Esophagus muscularis mucosa (tissue), 3 donors: ENCODE data around the gene SH2D3A.

Source experiments
- EP300 ChIP-seq: sonication (generic); formaldehyde crosslinking; IDR thresholded peaks from one replicate; pipeline ENCODE4 v1.6.1; 2017; ENCODE audit warnings: antibody characterized with exemption
- TF ChIP-seq, protein P1 (sequence below), 3 experiments: fragments of 200-600 bp in 2 of 3; fragments of 450-650 bp in 1 of 3; sonication (generic) in 2 of 3; IDR thresholded peaks; one replicate each; pipeline ENCODE4 v1.5.1; 2017 to 2019; ENCODE audit warnings: antibody characterized with exemption in 3 of 3, mild to moderate bottlenecking in 2 of 3, moderate library complexity in 1 of 3

DNA sequence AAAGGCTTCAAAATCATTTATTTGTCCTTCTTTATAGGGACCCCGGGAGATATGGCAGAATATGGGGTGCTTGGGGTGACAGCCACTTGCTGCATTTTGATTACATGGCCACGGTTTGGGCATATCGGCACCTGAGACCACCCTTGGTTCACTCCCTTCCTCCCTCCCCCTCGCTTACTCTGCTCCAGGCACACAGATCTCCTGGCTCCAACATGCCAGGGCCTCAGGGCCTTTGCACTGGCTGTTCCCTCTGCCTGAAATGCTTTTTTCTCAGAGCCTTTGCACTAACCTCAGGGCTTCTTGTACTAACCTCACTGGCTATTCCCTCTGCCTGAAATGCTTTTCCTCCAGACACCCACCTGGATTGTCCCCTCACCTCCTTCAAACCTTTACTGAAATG is 29.0 kb upstream of the SH2D3A start:
- TF ChIP-seq, protein P1, sequence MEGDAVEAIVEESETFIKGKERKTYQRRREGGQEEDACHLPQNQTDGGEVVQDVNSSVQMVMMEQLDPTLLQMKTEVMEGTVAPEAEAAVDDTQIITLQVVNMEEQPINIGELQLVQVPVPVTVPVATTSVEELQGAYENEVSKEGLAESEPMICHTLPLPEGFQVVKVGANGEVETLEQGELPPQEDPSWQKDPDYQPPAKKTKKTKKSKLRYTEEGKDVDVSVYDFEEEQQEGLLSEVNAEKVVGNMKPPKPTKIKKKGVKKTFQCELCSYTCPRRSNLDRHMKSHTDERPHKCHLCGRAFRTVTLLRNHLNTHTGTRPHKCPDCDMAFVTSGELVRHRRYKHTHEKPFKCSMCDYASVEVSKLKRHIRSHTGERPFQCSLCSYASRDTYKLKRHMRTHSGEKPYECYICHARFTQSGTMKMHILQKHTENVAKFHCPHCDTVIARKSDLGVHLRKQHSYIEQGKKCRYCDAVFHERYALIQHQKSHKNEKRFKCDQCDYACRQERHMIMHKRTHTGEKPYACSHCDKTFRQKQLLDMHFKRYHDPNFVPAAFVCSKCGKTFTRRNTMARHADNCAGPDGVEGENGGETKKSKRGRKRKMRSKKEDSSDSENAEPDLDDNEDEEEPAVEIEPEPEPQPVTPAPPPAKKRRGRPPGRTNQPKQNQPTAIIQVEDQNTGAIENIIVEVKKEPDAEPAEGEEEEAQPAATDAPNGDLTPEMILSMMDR (IDR thresholded peaks at IDR 0.05): no peak
- no peak for TF ChIP-seq EP300
